Liver (tissue), 9 donors: ENCODE results near the gene DIP2C. TPM values are rescaled to one million over a fixed set of nuclear protein-coding genes. Genes with fewer than 3 reads are reported as not detected.

ENCODE experiments used
- DNase-seq: peaks from one replicate; pipeline ENCODE4 v3.0.0-alpha.2; 2017; ENCODE audit warnings: low spot score
- H3K27ac ChIP-seq, 2 donors: one replicate each; pipeline ENCODE4 v1.7.0; 2013; ENCODE audit warnings: inconsistent platforms in 2 of 2, low read length in 2 of 2, control low read depth in 1 of 2, low read depth in 1 of 2, mild to moderate bottlenecking in 1 of 2
- H3K27me3 ChIP-seq, 4 donors: one replicate each; pipeline versions ENCODE4 v1.6.1 to v1.7.0; 2013; ENCODE audit warnings: low read length in 3 of 4, inconsistent platforms in 1 of 4, mild to moderate bottlenecking in 1 of 4, moderate library complexity in 1 of 4; ENCODE audit not compliant: control insufficient read depth in 4 of 4, insufficient read depth in 4 of 4
- H3K36me3 ChIP-seq, 4 donors: one replicate each; pipeline versions ENCODE4 v1.6.1 to v1.7.0; 2013; ENCODE audit warnings: low read length in 3 of 4, mild to moderate bottlenecking in 3 of 4, low read depth in 1 of 4, moderate library complexity in 1 of 4; ENCODE audit not compliant: control insufficient read depth in 4 of 4, insufficient read depth in 3 of 4
- H3K4me1 ChIP-seq, 4 donors: one replicate each; pipeline versions ENCODE4 v1.6.1 to v1.7.0; 2013; ENCODE audit warnings: low read length in 3 of 4, mild to moderate bottlenecking in 3 of 4, moderate library complexity in 1 of 4; ENCODE audit not compliant: control insufficient read depth in 4 of 4, insufficient read depth in 4 of 4
- H3K4me3 ChIP-seq, 3 donors: one replicate each; pipeline versions ENCODE4 v1.6.1 to v1.7.0; 2013; ENCODE audit warnings: low read length in 3 of 3, control low read depth in 1 of 3, low read depth in 1 of 3, mild to moderate bottlenecking in 1 of 3
- H3K9ac ChIP-seq, 2 donors: one replicate each; pipeline ENCODE4 v1.7.0; 2013; ENCODE audit warnings: low read length in 2 of 2, mild to moderate bottlenecking in 2 of 2, moderate library complexity in 2 of 2, control low read depth in 1 of 2, low read depth in 1 of 2
- H3K9me3 ChIP-seq, 4 donors: one replicate each; pipeline versions ENCODE4 v1.6.1 to v1.7.0; 2013; ENCODE audit warnings: low read length in 3 of 4; ENCODE audit not compliant: control insufficient read depth in 4 of 4
- ATF3 ChIP-seq: IDR thresholded peaks from 2 replicates; pipeline ENCODE4 v1.6.1; 2016; ENCODE audit warnings: antibody characterized with exemption
- EGR1 ChIP-seq, 2 donors: IDR thresholded peaks; 2 replicates each; pipeline ENCODE4 v1.6.1; 2016 to 2018; ENCODE audit warnings: antibody characterized with exemption in 2 of 2, low read depth in 2 of 2
- FOXA1 ChIP-seq: IDR thresholded peaks from 2 replicates; pipeline ENCODE4 v1.6.1; 2016; ENCODE audit warnings: antibody characterized with exemption
- FOXA2 ChIP-seq: IDR thresholded peaks from 2 replicates; pipeline ENCODE4 v1.6.1; 2016; ENCODE audit warnings: antibody characterized with exemption
- GABPA ChIP-seq, 2 donors: IDR thresholded peaks in 1 of 2; conservative IDR thresholded peaks in 1 of 2; 2 replicates each; pipeline ENCODE4 v1.6.1; 2016; ENCODE audit warnings: antibody characterized with exemption in 2 of 2, mild to moderate bottlenecking in 1 of 2, moderate library complexity in 1 of 2
- HNF4A ChIP-seq, 2 donors: conservative IDR thresholded peaks; 2 replicates each; pipeline ENCODE4 v1.6.1; 2016; ENCODE audit warnings: antibody characterized with exemption in 2 of 2, mild to moderate bottlenecking in 2 of 2
- HNF4G ChIP-seq: IDR thresholded peaks from 2 replicates; pipeline ENCODE4 v1.6.1; 2016; ENCODE audit warnings: antibody characterized with exemption
- JUND ChIP-seq, 2 donors: IDR thresholded peaks; 2 replicates each; pipeline ENCODE4 v1.6.1; 2016; ENCODE audit warnings: antibody characterized with exemption in 2 of 2
- MAX ChIP-seq: IDR thresholded peaks from 2 replicates; pipeline ENCODE4 v1.6.1; 2016; ENCODE audit warnings: antibody characterized with exemption
- NR2F2 ChIP-seq: IDR thresholded peaks from 2 replicates; pipeline ENCODE4 v1.6.1; 2016; ENCODE audit warnings: antibody characterized with exemption
- RAD21 ChIP-seq, 2 donors: IDR thresholded peaks; 2 replicates each; pipeline ENCODE4 v1.6.1; 2016; ENCODE audit warnings: antibody characterized with exemption in 2 of 2, mild to moderate bottlenecking in 2 of 2
- RXRA ChIP-seq, 2 donors: IDR thresholded peaks; 2 replicates each; pipeline ENCODE4 v1.6.1; 2017 to 2018; ENCODE audit warnings: antibody characterized with exemption in 2 of 2, mild to moderate bottlenecking in 1 of 2
- SP1 ChIP-seq: IDR thresholded peaks from 2 replicates; pipeline ENCODE4 v1.6.1; 2018; ENCODE audit warnings: antibody characterized with exemption, mild to moderate bottlenecking
- TAF1 ChIP-seq: conservative IDR thresholded peaks from 2 replicates; pipeline ENCODE4 v1.6.1; 2016; ENCODE audit warnings: antibody characterized with exemption, mild to moderate bottlenecking
- YY1 ChIP-seq: IDR thresholded peaks from 2 replicates; pipeline ENCODE4 v1.6.1; 2016; ENCODE audit warnings: antibody characterized with exemption, mild to moderate bottlenecking
- WGBS: extraction: QIAGEN DNeasy Blood & Tissue Kit; methylation state at CpG from one replicate; pipeline ENCODE4 v1.1.7; 2013; 5-methylcytosine and 5-hydroxymethylcytosine counted together
- polyA plus RNA-seq, 2 donors: library from polyadenylated mRNA; stranded (reverse) in 1 of 2; unstranded in 1 of 2; fragments of 200-250 nt in 1 of 2; fragments of >200 nt in 1 of 2; fragmentation: Nextera tagmentation in 1 of 2; extraction: Ambion mirVana in 1 of 2; gene quantifications; one replicate each; pipeline versions ENCODE4 v1.2.1 to v1.2.3, GENCODE V29; 2013 to 2015
- total RNA-seq, 2 donors: library from RNA; depleted of rRNA; stranded (reverse); fragments of >200 nt; gene quantifications; one replicate each; pipeline ENCODE4 v1.2.3, GENCODE V29; 2014
- TF ChIP-seq, protein P1 (sequence below): IDR thresholded peaks from 2 replicates; pipeline ENCODE4 v1.6.1; 2016; ENCODE audit warnings: antibody characterized with exemption
- TF ChIP-seq, protein P2 (sequence below): IDR thresholded peaks from 2 replicates; pipeline ENCODE4 v1.6.1; 2016; ENCODE audit warnings: antibody characterized with exemption, mild to moderate bottlenecking
- TF ChIP-seq, protein P3 (sequence below): fragments of 150-350 bp; IDR thresholded peaks from 2 replicates; pipeline ENCODE4 v1.5.1; 2017; ENCODE audit warnings: improper control_type of control experiment, low read depth, low read length; ENCODE audit not compliant: missing input control
- donor health status: healthy.
- donor health status: healthy.
- donor health status: healthy.
- donor health status: healthy.
- donor health status: healthy.

DIP2C gene
- total and polyA plus RNA-seq, 4 donors, result 4.2 to 12.2 (median 5.7) TPM

DNA sequence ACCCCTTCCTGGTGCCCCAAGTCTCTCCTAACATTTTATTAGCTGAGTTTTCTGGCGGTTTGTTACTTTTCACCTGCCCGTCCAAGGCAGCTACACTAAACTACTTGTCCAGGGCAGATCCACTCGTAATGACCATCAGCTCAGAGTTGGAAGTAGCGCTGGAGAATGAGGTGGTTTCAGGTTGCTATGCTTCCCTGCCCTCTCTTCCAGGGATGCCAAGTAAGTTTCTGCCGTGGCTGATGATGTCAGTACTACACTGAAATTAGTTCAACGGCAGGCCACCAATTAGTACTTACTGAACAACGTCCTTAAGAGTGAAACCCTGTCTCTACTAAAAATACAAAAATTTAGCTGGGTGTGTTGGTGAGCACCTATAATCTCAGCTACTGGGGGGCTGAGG lies 55.2 kb downstream of the DIP2C start:
- H3K4me1 ChIP-seq, result no peaks in the 10 kb centered on the region
- H3K27me3 ChIP-seq, result no peaks in the 10 kb centered on the region
- H3K36me3 ChIP-seq, result no peaks in the 10 kb centered on the region
- TF ChIP-seq RAD21 (IDR thresholded peaks at IDR 0.05), result no peak
- TF ChIP-seq YY1, result no peak
- TF ChIP-seq NR2F2, result no peak
- TF ChIP-seq JUND (IDR thresholded peaks at IDR 0.05), result no peak
- TF ChIP-seq, protein P1, sequence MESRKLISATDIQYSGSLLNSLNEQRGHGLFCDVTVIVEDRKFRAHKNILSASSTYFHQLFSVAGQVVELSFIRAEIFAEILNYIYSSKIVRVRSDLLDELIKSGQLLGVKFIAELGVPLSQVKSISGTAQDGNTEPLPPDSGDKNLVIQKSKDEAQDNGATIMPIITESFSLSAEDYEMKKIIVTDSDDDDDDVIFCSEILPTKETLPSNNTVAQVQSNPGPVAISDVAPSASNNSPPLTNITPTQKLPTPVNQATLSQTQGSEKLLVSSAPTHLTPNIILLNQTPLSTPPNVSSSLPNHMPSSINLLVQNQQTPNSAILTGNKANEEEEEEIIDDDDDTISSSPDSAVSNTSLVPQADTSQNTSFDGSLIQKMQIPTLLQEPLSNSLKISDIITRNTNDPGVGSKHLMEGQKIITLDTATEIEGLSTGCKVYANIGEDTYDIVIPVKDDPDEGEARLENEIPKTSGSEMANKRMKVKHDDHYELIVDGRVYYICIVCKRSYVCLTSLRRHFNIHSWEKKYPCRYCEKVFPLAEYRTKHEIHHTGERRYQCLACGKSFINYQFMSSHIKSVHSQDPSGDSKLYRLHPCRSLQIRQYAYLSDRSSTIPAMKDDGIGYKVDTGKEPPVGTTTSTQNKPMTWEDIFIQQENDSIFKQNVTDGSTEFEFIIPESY, result no peak
- TF ChIP-seq FOXA2, result no peak
- TF ChIP-seq HNF4A (conservative IDR thresholded peaks at IDR 0.05), result no peak
- TF ChIP-seq, protein P2, sequence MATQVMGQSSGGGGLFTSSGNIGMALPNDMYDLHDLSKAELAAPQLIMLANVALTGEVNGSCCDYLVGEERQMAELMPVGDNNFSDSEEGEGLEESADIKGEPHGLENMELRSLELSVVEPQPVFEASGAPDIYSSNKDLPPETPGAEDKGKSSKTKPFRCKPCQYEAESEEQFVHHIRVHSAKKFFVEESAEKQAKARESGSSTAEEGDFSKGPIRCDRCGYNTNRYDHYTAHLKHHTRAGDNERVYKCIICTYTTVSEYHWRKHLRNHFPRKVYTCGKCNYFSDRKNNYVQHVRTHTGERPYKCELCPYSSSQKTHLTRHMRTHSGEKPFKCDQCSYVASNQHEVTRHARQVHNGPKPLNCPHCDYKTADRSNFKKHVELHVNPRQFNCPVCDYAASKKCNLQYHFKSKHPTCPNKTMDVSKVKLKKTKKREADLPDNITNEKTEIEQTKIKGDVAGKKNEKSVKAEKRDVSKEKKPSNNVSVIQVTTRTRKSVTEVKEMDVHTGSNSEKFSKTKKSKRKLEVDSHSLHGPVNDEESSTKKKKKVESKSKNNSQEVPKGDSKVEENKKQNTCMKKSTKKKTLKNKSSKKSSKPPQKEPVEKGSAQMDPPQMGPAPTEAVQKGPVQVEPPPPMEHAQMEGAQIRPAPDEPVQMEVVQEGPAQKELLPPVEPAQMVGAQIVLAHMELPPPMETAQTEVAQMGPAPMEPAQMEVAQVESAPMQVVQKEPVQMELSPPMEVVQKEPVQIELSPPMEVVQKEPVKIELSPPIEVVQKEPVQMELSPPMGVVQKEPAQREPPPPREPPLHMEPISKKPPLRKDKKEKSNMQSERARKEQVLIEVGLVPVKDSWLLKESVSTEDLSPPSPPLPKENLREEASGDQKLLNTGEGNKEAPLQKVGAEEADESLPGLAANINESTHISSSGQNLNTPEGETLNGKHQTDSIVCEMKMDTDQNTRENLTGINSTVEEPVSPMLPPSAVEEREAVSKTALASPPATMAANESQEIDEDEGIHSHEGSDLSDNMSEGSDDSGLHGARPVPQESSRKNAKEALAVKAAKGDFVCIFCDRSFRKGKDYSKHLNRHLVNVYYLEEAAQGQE, result no peak
- TF ChIP-seq MAX, result no peak
- TF ChIP-seq EGR1 (IDR thresholded peaks at IDR 0.05; ENCODE audit: low read depth in 2 of 2), result no peak
- TF ChIP-seq FOXA1, result no peak
- no peak for TF ChIP-seq TAF1
- TF ChIP-seq SP1, result no peak
- TF ChIP-seq RXRA (IDR thresholded peaks at IDR 0.05), result no peak
- TF ChIP-seq HNF4G, result no peak
- TF ChIP-seq, protein P3, sequence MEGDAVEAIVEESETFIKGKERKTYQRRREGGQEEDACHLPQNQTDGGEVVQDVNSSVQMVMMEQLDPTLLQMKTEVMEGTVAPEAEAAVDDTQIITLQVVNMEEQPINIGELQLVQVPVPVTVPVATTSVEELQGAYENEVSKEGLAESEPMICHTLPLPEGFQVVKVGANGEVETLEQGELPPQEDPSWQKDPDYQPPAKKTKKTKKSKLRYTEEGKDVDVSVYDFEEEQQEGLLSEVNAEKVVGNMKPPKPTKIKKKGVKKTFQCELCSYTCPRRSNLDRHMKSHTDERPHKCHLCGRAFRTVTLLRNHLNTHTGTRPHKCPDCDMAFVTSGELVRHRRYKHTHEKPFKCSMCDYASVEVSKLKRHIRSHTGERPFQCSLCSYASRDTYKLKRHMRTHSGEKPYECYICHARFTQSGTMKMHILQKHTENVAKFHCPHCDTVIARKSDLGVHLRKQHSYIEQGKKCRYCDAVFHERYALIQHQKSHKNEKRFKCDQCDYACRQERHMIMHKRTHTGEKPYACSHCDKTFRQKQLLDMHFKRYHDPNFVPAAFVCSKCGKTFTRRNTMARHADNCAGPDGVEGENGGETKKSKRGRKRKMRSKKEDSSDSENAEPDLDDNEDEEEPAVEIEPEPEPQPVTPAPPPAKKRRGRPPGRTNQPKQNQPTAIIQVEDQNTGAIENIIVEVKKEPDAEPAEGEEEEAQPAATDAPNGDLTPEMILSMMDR, result no peak
- no peak for TF ChIP-seq GABPA (IDR thresholded peaks at IDR 0.05 in 1 of 2, conservative IDR thresholded peaks at IDR 0.05 in 1 of 2)
- no peak for TF ChIP-seq ATF3
- no peak overlapping the region for H3K27ac ChIP-seq
- 83% methylated on average over 7 of the region's 7 CpGs for WGBS
- H3K4me3 ChIP-seq, result no peak overlapping the region
- H3K9ac ChIP-seq, result no peak overlapping the region
- no peaks in the 10 kb centered on the region for H3K9me3 ChIP-seq
- DNase-seq, result no peak
